Ovary (tissue), 9 donors: ENCODE measurements around the gene ATP5PF. TPM values are rescaled to one million over a fixed set of nuclear protein-coding genes. Genes with fewer than 3 reads are reported as not detected.
A peak's percentile ranks its signal among the peaks of the same experiment; 100 is the strongest.
"Not testable (repeated sequence)": the region's sequence is repeated elsewhere in the genome, so short reads cannot be mapped to it uniquely, and the experiment has no call there.

Source experiments
- DNase-seq, 5 donors: peaks; one replicate each; pipeline ENCODE4 v3.0.0-alpha.2; 2019 to 2020
- H3K27ac ChIP-seq, 2 donors: fragments of 200-600 bp; one replicate each; pipeline versions ENCODE4 v1.5.1 to v1.8.0; 2019 to 2022
- H3K27me3 ChIP-seq: fragments of 200-600 bp; one replicate; pipeline ENCODE4 v1.8.0; 2022
- H3K36me3 ChIP-seq: fragments of 200-600 bp; sonication (generic); one replicate; pipeline ENCODE4 v1.5.1; 2019
- H3K4me1 ChIP-seq: one replicate; pipeline ENCODE4 v1.8.1; 2013; ENCODE audit warnings: mild to moderate bottlenecking, moderate library complexity; ENCODE audit not compliant: insufficient read depth
- H3K4me3 ChIP-seq: fragments of 200-600 bp; sonication (generic); one replicate; pipeline ENCODE4 v1.5.1; 2017
- H3K9me3 ChIP-seq, 2 donors: fragments of 200-600 bp in 1 of 2; sonication (generic) in 1 of 2; one replicate each; pipeline versions ENCODE4 v1.5.1 to v1.8.1; 2013 to 2019; ENCODE audit warnings: mild to moderate bottlenecking in 1 of 2, moderate library complexity in 1 of 2
- CTCF ChIP-seq, 3 donors: fragments of 450-650 bp in 2 of 3; fragments of 200-600 bp in 1 of 3; IDR thresholded peaks; one replicate each; pipeline versions ENCODE4 v1.5.1 to v1.8.0; 2016 to 2022; ENCODE audit warnings: antibody characterized with exemption in 3 of 3, mild to moderate bottlenecking in 1 of 3
- EP300 ChIP-seq: sonication (generic); formaldehyde crosslinking; IDR thresholded peaks from one replicate; pipeline ENCODE4 v1.6.1; 2017; ENCODE audit warnings: antibody characterized with exemption
- POLR2A ChIP-seq: fragments of 450-650 bp; IDR thresholded peaks from one replicate; pipeline ENCODE4 v1.6.1; 2017; ENCODE audit warnings: antibody characterized with exemption, mild to moderate bottlenecking, moderate library complexity
- WGBS, 3 donors: extraction: QIAGEN DNeasy Blood & Tissue Kit in 1 of 3; methylation state at CpG; one replicate each; pipeline versions ENCODE4 v1.1.5 to v1.1.7; 2013 to 2017; 5-methylcytosine and 5-hydroxymethylcytosine counted together
- intact Hi-C, 4 donors: fragments of 100-400 bp; cut with DNase I; formaldehyde crosslinking; loops; one replicate each; pipeline versions ENCODE4 v1.11.0 to v1.15.1; 2022 to 2023
- polyA plus RNA-seq, 2 donors: library from polyadenylated mRNA; stranded (reverse); fragments of 200-250 nt in 1 of 2; fragments of 350-450 nt in 1 of 2; fragmentation: Illumina TruSeq in 1 of 2; extraction: RNeasy Lipid Tissue Mini Kit (QIAGEN cat#74804) in 1 of 2; gene quantifications; one replicate each; pipeline ENCODE4 v1.2.3, GENCODE V29; 2013 to 2014
- total RNA-seq, 7 donors: library from RNA; depleted of rRNA in 2 of 7; stranded (reverse); fragments of >200 nt in 2 of 7; fragmentation: NEBNext Ultra II Directional in 3 of 7; extraction: Animal tissue kit (Norgen Biotek cat#: 25700) in 3 of 7; gene quantifications; one replicate each; pipeline versions ENCODE4 v1.1.0 to v1.2.4, GENCODE V29; 2016 to 2023
- donor health status: DM: no; HTN: no; CAD: no; lungs with moderate emphysema.
- donor health status: DM: no; HTN: no; CAD: no.
- donor health status: Bipolar disorder and iron deficiency.
- donor health status: DM: yes; HTN: yes; CAD: no.
- donor health status: DM: no; HTN: no; CAD: no.
- donor health status: DM: yes; HTN: yes; CAD: no.

Gene ATP5PF
- total and polyA plus RNA-seq, 9 donors = 68.8 to 330 (median 82.7) TPM

GRCh38 chr21:25709684-25710265, 24.9 kb downstream of the ATP5PF start:
- no peaks in the 10 kb centered on the region for H3K27me3 ChIP-seq
- no peak overlapping the region for H3K27ac ChIP-seq
- no peak overlapping the region for H3K4me3 ChIP-seq
- intact Hi-C loops = loop anchor here (2.0 to 5.0 kb wide), 2 partner anchors 101 to 102 kb away; partner anchors contain the start of gene MRPL39 (in 3 of the 4)
- H3K36me3 ChIP-seq = no peaks in the 10 kb centered on the region
- WGBS, 3 donors = 82 to 85% (median 83%) methylated on average over 5 of the region's 5 CpGs
- H3K9me3 ChIP-seq = no peaks in the 10 kb centered on the region
- no peaks in the 10 kb centered on the region for H3K4me1 ChIP-seq
- no peak for TF ChIP-seq EP300
- no peak for TF ChIP-seq POLR2A
- TF ChIP-seq CTCF (IDR thresholded peaks at IDR 0.05) = no peak
- no peak for DNase-seq

GRCh38 chr21:25708467-25709065, 26.1 kb downstream of the ATP5PF start:
- peak in 3 of 5 donors; percentile 15 to 60 (median 33) for DNase-seq
- H3K4me1 ChIP-seq = no peaks in the 10 kb centered on the region
- no peak overlapping the region for H3K27ac ChIP-seq
- H3K27me3 ChIP-seq = no peaks in the 10 kb centered on the region
- intact Hi-C loops = loop anchor here (2.0 to 5.0 kb wide), 2 partner anchors 100 to 101 kb away; partner anchors contain the start of gene MRPL39 (in 3 of the 4)
- no peaks in the 10 kb centered on the region for H3K36me3 ChIP-seq
- WGBS, 3 donors = 57 to 63% (median 60%) methylated on average over 7 of the region's 7 CpGs
- TF ChIP-seq CTCF (IDR thresholded peaks at IDR 0.05) = peak; percentile 60 to 69 (median 66)
- no peak for TF ChIP-seq EP300
- no peak overlapping the region for H3K4me3 ChIP-seq
- H3K9me3 ChIP-seq = no peaks in the 10 kb centered on the region

DNA sequence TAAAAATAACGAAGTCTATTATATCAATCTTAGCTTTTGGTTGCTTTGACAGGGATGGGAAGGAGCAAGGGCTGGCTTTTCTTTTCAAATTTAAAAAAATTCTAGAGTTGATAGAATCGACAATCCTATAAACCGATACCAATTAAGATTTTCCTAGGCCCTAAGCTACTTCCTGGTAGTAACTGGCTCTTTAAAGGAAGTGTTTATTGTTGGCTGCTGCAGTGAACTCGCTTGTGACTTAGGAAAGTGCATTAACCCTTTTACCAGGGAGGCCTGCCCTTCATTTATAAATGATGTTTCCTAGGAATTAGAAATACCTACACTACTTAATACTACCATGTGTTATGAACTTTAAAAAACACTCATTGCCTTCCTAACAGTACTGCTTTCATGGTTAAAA, 33.2 kb downstream of the ATP5PF start:
- H3K4me1 ChIP-seq = no peaks in the 10 kb centered on the region
- intact Hi-C loops = no loop called here
- WGBS, 3 donors = 57 to 65% (median 63%) methylated on average over 4 of the region's 4 CpGs
- H3K27me3 ChIP-seq = no peaks in the 10 kb centered on the region
- H3K4me3 ChIP-seq = no peak overlapping the region
- no peak for DNase-seq
- H3K9me3 ChIP-seq = no peaks in the 10 kb centered on the region
- H3K27ac ChIP-seq = no peak overlapping the region
- TF ChIP-seq CTCF (IDR thresholded peaks at IDR 0.05) = no peak
- no peaks in the 10 kb centered on the region for H3K36me3 ChIP-seq

- 96 to 97% (median 97%) methylated on average over 1 of the region's 1 CpG for WGBS, 3 donors
These were observed 34.0 kb downstream of the ATP5PF start for GRCh38 chr21:25700741-25701140.

GRCh38 chr21:25695461-25695860, 39.2 kb downstream of the ATP5PF start:
- intact Hi-C loops, H3K9me3 ChIP-seq, H3K27me3 ChIP-seq, H3K27ac ChIP-seq, H3K36me3 ChIP-seq, H3K4me1 ChIP-seq, DNase-seq, H3K4me3 ChIP-seq: not testable (repeated sequence)
- 92 to 95% (median 95%) methylated on average over 17 to 36 of the region's 36 CpGs for WGBS, 3 donors

More at GRCh38 chr21:25700741-25701140, 34.0 kb downstream of the ATP5PF start:
- Histone ChIP-seq H3K4me3 (no peak overlapping the region), H3K27ac (no peak overlapping the region), H3K9me3 (no peaks in the 10 kb centered on the region), H3K36me3 (no peaks in the 10 kb centered on the region), H3K27me3 (no peaks in the 10 kb centered on the region), H3K4me1 (no peaks in the 10 kb centered on the region)
- no peak for DNase-seq
- intact Hi-C loops = no loop called here
- TF ChIP-seq POLR2A (no peak), CTCF (IDR thresholded peaks at IDR 0.05) (no peak), EP300 (no peak)
